H1 (cell line): ENCODE results near the gene PSD2. TPM values are rescaled to one million over a fixed set of nuclear protein-coding genes. Genes with fewer than 3 reads are reported as not detected.

ENCODE experiments used
- MAX ChIP-seq: IDR thresholded peaks from 2 replicates; pipeline ENCODE4 v1.6.1; 2012; ENCODE audit warnings: inconsistent platforms
- RBBP5 ChIP-seq: IDR thresholded peaks from 2 replicates; pipeline ENCODE4 v1.7.1; 2012; ENCODE audit warnings: low read depth, mild to moderate bottlenecking, inconsistent platforms, low read length, moderate library complexity, borderline replicate concordance
- SIX5 ChIP-seq: IDR thresholded peaks from 2 replicates; pipeline ENCODE4 v1.6.1; 2011; ENCODE audit warnings: mild to moderate bottlenecking, low read depth, low read length
- TCF12 ChIP-seq: IDR thresholded peaks from 2 replicates; pipeline ENCODE4 v1.6.1; 2011; ENCODE audit warnings: low read depth, mild to moderate bottlenecking, low read length
- polyA plus RNA-seq, 7 experiments: library from polyadenylated mRNA; depleted of rRNA in 3 of 7; stranded (reverse) in 5 of 7; unstranded in 2 of 7; fragments of >200 nt in 5 of 7; fragments of 200-250 nt in 2 of 7; gene quantifications; 1 replicate in 5 of 7; 2 replicates in 1 of 7; 4 replicates in 1 of 7; pipeline versions ENCODE4 v1.2.1 to v1.2.3, GENCODE V29; 2011 to 2013; ENCODE audit warnings: missing spikeins in 2 of 7, mixed read lengths in 2 of 7
- total RNA-seq: library from RNA; stranded (reverse); fragmentation: NEBNext Ultra II Directional; extraction: Animal tissue kit (Norgen Biotek cat#: 25700); gene quantifications from 2 replicates; pipeline ENCODE4 v1.2.1, GENCODE V29; 2021

The PSD2 gene
- total and polyA plus RNA-seq, 2 of the 8 experiments (the other 6 are each of a cell fraction or from before 2014, with no cell fraction given) = 0.06 to 0.14 TPM

DNA sequence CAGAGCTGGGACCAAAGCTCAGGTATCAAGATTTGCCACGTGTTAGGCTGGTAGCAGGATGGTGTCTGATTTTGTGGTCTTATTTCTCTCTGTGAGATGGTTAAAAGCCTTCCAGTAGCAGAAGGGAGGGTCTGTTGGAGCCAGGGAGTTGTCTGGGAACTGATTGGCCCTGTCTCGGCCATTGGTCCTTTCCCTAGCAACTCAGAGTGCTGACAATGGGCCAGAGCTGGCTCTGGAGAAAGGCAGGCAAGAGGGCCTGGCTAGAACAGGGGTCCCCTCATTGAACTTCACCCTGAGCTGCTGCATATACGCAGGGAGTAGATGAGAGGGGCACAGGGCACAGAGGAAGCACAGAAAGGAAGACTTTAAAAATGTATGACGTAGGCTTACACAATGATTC lies 92.8 kb downstream of the PSD2 start (continued):
- TF ChIP-seq RBBP5 (no peak), MAX (no peak), TCF12 (no peak), SIX5 (no peak)
